Measurements from ENCODE around the gene MAP3K7CL. TPM values are rescaled to one million over a fixed set of nuclear protein-coding genes. Genes with fewer than 3 reads are reported as not detected.
"Not testable (repeated sequence)": the region's sequence is repeated elsewhere in the genome, so short reads cannot be mapped to it uniquely, and the experiment has no call there.

MAP3K7CL gene
- total RNA-seq, 1 donor from 2014 or later, result 3.3 TPM

DNA sequence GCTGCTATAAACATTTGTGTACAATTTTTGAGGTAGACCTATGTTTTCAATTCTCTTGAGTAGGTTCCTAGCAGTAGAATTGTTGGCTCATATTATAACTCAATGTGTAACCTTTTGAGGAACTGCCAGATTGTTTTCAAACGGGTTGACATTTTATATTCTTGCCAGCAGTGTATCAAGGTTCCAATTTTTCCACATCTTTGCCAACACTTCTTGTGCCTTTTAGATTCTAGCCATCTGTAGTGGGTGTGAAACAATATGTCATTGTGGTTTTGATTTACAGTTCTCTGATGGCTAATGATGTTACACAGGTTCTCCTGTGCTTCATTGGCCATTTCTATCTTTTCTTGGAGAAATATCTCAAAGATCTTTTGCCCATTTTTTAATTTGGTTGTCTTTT, 36.4 kb downstream of the MAP3K7CL start:
- no peak for DNase-seq (ENCODE audit: low read depth in 2 of 2)

DNA sequence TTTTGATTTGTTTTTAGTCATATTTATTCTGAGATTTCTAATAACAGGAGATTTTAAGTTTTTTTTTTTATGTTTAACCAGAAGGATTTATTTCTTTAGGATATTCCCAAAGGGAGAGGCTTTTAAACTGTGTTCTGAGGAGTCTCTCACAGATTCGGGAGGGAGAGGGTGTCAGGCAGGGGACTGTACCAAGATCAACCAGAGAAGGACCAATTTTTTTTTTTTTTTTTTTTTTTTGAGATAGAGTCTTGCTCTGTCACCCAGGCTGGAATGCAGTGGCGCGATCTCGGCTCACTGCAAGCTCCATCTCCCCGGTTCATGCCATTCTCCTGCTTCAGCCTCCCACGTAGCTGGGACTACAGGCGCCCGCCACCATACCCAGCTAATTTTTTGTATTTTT, 37.0 kb downstream of the MAP3K7CL start:
- not testable (repeated sequence) for DNase-seq (ENCODE audit: low read depth in 2 of 2)

DNA sequence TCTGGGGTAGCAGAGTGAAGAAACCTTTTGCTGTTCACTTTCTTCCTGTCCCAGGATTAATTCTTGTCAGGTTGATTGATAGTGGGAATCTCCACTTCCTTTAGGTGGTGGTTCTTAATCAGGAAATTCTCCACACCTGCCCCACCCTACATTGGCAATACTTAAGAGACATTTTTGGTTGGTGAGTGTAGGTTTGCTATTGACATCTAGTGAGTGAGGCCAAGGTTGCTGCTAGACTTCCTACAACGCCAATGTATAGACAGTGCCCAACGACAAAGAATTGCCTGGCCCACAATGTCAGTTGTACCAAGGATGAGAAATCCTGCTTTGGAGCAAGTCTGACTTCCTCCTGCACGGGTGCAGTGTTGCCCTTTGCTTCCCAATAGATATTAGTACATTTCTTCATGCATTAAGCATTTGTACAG, 38.5 kb downstream of the MAP3K7CL start:
- DNase-seq (ENCODE audit: low read depth in 2 of 2), result peak in 1 of 2 donors; percentile 32

DNA sequence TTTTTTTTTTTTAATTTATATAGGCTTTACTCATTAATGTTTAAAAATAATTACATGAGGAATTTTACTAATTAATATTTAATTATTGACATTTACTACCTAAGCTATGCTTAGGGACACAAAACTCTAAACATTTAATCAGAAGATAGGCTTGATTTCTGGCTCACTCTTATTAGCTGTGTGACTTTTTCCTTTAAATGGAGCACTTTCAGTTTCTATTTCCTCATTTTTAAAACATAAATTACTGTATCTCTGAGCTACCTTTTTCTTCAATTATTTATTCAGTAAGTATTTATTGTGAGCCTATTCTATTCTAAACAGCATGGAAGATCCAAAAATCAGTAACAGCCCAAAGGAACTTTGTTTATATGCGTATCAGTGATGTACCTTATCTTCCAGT, 40.5 kb downstream of the MAP3K7CL start:
- no peak for DNase-seq (ENCODE audit: low read depth in 2 of 2)

DNA sequence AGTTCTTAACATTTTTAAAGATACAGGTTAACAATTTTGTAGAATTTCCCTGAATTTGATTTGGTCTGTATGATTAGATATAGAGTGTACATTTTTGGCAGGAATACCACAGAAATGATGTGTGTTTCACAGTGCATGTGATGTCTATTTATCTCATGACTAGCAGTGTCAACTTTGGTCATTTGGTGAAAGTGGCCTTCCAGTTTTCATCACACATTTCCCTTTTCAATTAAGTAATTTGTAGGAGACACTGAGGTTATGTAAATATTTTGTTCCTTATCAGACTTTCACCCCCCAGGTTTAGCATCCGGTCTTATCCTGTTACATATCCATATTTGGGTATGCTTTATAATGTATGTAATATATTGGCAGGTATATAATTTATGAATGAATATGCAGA, 41.8 kb downstream of the MAP3K7CL start:
- DNase-seq (ENCODE audit: low read depth in 2 of 2), result peak; percentile 38 to 65

DNA sequence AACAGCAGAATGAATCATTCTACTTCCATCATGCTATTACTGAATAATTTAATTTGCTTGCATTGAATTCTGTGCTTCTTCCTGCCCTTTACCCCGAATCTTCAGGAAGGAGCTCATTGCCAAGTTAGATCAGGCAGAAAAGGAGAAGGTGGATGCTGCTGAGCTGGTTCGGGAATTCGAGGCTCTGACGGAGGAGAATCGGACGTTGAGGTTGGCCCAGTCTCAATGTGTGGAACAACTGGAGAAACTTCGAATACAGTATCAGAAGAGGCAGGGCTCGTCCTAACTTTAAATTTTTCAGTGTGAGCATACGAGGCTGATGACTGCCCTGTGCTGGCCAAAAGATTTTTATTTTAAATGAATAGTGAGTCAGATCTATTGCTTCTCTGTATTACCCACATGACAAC, 44.2 kb downstream of the MAP3K7CL start:
- DNase-seq (ENCODE audit: low read depth in 2 of 2), result peak in 1 of 2 donors; percentile 58

DNA sequence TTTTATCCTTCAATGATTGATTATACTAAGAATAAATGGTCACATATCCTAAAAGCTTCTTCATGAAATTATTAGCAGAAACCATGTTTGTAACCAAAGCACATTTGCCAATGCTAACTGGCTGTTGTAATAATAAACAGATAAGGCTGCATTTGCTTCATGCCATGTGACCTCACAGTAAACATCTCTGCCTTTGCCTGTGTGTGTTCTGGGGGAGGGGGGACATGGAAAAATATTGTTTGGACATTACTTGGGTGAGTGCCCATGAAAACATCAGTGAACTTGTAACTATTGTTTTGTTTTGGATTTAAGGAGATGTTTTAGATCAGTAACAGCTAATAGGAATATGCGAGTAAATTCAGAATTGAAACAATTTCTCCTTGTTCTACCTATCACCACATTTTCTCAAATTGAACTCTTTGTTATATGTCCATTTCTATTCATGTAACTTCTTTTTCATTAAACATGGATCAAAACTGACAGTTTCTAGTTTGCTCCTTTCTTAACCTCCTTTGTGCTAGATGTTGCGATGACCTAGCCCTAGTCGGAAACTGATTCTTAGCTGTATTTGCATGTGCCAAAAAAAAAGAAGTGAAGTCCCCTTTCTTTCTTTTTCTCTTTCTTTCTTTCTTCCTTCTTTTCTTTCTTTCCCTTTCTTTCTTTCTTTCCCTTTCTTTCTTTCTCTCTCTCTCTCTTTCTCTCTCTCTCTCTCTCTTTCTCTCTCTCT, 45.1 kb downstream of the MAP3K7CL start:
- DNase-seq (ENCODE audit: low read depth in 2 of 2), result peak; percentile 80 to 95

DNA sequence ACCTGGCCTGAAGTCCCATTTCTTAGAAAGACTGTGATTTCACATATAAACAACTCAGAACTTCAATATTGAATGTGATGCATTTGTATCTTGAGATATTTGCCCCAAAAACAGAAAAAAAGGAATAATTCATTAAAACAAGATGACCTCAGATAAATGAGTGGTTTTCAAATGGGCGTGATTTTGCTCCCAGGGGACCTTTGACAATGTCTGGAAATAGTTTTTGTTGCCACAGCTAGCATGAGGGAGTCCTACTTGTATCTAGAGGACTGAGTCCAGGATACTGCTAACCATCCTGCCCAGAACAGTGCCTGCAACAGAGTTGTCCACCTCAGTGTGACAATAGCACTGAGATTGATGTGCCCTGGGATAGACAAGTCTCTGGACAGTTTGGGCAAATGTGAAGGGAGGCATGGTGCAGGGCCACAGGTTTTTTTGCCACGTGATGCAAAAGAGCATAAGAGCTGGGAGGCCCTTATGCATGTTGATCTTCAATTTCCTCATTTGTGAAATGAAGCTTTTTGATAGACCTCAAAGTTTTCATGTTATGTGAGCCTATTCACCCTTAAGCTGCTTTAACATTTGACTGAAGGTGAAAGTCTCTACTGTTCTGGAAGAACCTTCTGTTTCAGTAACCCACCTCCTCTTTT, 46.2 kb downstream of the MAP3K7CL start:
- DNase-seq (ENCODE audit: low read depth in 2 of 2), result no peak

DNA sequence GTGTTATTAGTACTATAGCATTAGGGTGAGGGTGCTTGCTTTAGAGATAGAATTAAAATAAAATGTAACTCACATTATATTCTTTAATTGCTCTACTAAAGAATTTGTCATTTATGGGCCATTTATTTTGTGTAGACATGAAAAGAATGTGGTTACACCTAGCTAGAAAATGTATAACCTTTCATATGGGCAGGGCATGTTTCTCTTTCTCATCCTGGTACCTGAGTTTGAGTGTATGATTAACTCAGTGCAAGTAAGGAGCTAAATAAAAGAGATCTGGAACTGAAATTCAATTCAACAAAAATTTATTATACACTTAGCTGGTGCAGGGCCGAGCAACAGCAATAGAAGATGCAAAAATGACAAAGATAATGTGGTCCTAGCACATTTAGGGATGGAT, 47.4 kb downstream of the MAP3K7CL start:
- no peak for DNase-seq (ENCODE audit: low read depth in 2 of 2)

DNA sequence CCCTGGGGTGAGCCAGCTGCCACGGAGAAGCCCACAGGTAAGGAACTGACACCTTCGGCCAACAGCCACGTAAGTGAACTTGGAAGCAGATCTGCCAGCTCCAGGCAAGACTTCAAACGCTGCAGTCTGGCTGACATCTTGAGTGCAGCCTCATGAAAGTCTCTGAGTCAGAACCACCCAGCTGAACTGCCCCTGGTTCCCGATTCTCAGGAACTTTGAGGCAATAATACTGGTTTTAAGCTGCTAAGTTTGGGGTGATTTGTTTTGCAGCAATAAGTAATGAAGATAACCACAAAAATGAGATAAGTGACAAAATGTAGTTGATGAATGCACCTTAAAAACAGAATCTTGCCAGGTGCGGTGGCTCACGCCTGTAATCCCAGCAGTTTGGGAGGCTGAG, 48.5 kb downstream of the MAP3K7CL start:
- no peak for DNase-seq (ENCODE audit: low read depth in 2 of 2)

DNA sequence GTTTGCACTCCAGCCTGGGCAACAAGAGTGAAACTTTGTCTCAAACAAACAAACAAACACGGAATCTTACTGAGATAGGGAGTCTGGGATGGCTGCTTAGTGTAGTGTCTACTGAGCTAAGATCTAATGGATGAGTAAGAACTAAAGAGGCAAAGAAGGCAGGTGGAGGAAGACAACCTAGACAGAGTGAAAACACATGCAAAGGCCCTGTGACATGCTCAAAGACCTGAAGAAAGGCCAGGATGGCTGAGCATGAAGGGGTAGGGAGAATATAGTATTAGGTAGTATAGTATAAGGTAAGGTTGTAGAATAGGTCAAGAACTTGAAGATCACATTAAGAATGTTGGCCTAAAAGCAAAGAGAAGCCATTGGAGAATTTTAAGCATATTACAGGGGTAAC, 49.1 kb downstream of the MAP3K7CL start:
- no peak for DNase-seq (ENCODE audit: low read depth in 2 of 2)

DNA sequence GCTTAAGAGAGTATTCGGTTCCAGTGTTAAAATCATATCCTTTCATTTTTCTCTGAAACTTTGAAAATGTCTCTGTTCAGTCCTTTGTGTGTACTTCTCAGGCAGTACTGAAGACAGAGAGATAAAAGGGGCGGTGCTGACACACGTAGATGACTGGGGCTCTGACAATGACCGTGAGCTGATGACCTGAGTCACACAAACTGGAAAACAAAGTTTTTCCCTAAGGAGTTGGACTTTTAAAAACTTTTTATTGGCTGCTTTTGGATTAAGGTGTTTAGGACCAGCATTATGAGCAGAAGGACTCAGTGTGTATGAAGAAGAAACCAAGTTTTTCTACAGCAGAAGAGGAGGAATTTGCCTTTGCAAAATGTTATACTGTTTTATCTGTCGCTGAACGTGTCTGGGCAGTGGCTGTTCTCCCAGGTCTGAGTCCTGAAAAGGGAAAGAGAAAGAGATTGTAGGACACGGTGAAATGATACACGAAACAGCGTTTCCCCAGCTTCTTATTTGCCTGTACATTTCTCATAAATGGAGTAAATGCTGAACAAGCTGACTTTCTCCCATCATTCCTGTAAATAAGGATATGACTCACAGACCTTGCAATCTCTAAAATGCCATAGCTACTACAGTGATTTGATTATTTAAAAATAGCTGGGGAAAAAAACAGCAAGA, 51.5 kb downstream of the MAP3K7CL start:
- DNase-seq (ENCODE audit: low read depth in 2 of 2), result peak; percentile 65 to 91

DNA sequence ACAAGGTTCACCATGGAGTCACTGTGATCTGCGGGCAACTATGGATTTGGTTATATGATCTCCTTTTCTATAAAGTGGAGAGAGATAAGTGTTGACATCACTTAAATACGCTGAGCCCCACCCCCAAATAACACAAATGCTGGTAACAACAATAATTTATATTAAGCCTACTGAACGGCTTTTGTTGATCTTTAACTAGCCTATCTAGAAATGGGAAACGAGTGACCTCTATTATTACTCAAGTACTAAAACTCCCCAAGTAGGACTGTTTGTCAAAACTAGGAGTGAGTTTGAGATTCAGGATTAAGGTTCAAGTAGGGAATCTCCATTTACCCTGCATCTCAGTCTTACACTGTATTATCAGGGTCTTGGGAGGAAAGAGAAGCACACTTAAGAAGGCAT, 52.2 kb downstream of the MAP3K7CL start:
- DNase-seq (ENCODE audit: low read depth in 2 of 2), result no peak

DNA sequence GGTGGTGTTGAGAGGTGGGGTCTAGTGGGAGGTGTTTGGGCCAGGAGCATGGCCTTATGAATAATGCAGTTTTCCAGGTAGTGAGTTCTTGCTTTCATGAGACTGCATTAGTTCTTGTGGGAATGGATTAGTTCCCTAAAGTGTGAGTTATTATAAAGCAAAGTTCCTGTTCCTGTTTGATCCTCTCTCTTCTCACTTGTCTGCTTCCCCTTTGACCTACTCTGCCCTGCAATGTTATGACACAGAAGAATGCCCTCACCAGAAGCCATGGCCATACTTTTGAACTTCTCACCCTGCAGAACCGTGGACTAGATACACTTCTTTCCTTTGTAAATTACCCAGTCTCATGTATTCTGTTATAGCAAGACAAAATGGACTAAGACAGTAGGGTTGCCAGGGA, 53.6 kb downstream of the MAP3K7CL start:
- DNase-seq (ENCODE audit: low read depth in 2 of 2), result no peak

DNA sequence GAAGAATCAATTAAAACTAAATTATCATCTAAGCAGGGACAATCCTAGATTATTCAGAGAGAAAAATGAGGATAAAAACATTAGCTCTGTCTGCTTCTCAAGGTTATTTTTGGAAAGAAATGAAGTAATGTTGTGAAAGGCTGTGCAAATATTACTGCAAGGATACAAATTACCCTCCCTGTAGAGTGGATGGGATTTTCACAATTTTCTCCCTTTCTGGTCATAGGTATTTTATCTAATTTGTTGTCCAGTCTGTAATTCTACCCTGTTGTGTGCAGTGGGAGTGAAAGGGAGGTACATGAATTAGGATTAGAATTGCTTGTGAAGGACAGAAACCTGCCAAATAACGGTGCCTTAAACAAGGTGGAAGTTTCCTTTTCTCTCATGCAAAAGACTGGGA, 54.7 kb downstream of the MAP3K7CL start:
- no peak for DNase-seq (ENCODE audit: low read depth in 2 of 2)

DNA sequence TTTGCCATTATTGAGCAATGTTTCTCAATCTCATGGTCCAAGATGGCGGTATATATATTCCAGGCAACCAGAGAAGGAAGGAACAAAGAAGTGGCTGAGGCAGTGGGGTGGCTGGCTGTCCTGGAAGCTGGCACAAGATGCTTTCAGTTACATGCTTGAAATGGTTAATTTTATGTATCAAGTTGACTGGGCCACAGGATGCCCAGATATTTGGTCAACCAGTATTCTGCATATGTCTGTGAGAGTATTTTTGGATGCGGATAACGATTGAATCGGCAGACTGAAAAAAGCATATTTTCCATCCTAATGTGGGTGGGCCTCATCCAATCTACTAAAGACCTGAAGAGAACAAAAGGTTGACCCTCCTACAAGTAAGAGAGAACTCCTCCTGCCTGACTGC, 55.2 kb downstream of the MAP3K7CL start:
- DNase-seq (ENCODE audit: low read depth in 2 of 2), result no peak

DNA sequence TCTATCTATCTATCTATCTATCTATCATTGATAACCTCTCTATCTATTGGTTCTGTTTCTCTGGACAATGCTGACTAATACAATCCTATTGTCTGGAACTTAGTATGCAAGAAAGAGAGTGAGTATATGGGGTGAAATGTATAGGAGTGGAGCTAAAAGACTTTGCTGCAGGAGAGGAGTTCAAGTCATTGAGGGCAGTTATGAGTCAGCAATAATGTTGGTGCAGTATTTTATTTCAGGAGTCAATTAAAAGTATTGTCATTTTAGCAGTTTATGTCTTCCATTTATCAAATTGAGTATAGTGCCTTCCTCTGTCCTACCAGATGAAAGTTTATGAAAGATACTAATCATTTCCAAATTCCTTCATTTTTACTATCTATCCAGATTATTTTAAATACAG, 55.8 kb downstream of the MAP3K7CL start:
- DNase-seq (ENCODE audit: low read depth in 2 of 2), result no peak

DNA sequence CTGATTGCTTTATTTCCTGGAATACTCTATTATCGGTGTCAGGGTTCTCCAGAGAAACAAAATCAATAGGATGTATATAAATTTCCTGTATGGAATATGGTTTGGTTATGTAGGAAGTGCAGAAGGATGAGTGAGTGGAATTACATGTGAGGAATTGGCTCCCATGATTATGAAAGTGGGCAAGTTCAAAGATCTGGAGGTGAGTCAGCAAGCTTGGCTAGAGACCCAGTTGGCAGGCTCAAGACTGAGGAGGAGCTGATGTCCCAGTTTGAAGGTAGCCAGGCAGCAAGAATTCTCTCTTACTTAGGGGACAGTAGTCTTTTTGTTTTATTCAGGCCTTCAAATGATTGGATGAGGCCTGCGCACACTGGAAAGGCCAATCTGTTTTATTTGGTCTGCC, 57.5 kb downstream of the MAP3K7CL start:
- DNase-seq (ENCODE audit: low read depth in 2 of 2), result peak in 1 of 2 donors; percentile 90

DNA sequence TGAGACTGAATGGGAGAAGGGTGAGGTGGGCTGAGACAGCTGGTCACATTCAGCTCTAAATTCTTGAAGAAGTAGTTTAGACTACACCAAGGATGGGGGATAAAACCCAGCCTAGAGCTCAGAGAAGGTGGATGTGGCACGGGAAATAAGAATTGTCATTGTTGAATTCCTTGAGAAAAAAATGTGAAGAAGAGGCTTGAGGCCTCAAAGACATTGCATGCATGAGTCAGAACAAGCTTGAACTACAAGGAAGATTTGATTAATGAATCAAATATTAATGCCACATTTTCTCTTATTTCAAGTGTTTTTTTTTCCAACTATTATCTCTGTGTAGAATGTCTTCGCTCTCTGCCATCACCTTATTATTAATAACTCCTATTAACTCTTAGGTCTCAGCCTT, 58.9 kb downstream of the MAP3K7CL start:
- no peak for DNase-seq (ENCODE audit: low read depth in 2 of 2)

DNA sequence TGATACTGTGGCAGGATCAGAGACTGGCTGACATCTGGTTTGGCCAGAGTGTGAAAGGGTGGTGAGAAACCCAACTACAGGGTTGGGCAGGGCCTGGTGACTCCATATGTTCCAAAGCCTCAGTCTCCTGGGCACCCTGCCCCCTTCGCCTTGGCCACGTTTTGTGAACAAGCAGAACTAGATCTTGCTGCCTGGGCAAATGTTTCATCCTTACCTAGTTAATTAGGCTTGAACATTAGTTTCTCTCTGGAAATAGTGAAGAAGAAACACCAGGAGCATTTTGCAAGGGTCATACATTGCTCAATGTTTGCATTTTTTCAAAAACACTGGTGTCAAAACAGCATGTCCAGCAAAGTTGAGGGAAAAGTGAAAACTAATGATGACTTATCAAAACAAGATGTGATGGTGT, 60.5 kb downstream of the MAP3K7CL start:
- no peak for DNase-seq (ENCODE audit: low read depth in 2 of 2)

DNA sequence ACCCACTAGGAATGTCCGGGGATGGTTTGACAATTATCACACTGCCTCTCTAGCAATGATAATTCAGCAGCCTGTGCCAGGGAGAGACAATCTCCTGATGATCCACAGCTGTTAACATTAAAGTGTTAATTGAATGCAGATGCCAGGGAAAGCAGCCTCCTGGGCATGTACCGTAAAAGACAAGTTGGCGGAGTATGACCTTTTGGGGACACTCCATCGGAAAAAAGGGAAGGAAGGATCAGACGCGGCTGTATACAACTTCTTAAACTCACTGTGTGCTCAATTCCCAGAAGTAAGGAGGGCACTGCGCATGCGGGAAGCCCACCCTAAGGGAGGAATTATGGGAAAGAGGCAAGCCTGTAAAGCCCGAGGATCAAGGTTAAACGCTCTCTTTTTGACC, 62.6 kb downstream of the MAP3K7CL start:
- DNase-seq (ENCODE audit: low read depth in 2 of 2), result no peak

DNA sequence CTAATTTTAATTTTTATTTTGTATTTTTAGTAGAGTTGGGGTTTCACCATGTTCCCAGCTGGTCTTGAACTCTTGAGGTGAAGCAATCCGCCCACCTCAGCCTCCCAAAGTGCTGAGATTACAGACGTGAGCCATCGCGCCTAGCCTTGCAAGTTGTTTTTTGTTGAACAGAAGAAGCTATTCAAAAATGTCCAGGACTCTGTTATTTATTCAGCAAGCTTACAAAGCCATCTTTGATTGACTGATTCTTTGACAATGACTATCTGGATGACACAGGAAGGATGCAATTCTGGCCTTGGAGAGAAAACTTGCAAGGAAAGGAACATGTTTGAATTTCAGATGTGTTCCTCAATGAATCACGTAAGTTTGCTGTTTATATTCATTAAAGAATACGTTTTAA, 63.5 kb downstream of the MAP3K7CL start:
- no peak for DNase-seq (ENCODE audit: low read depth in 2 of 2)

DNA sequence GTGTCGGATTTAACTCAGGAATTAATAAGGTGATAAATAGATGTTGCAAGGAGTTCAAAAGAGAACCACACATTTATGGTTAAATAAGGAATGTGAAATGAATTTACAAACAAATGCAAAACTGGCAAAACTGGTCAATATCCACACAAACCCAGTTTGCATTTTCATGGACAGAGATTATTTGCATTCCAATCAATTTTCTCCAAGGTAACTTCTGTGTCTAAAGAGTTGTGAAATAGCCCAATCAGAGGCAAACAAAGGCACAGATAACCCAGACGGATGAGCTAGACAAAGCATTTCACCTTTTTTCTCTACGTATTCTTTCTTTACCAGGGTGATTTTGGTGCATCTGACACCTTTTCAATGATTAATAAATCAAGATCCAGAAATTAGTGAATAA, 63.9 kb downstream of the MAP3K7CL start:
- no peak for DNase-seq (ENCODE audit: low read depth in 2 of 2)
